HG02884 (cell line): ENCODE data around the gene ZC3H4.

Experiments
- ATAC-seq: cut with Tn5 transposase; IDR thresholded peaks from one replicate; pipeline ENCODE4 v1.9.1; 2021; ENCODE audit warnings: mild to moderate bottlenecking, moderate library complexity; ENCODE audit not compliant: unreplicated experiment

ZC3H4 gene

DNA sequence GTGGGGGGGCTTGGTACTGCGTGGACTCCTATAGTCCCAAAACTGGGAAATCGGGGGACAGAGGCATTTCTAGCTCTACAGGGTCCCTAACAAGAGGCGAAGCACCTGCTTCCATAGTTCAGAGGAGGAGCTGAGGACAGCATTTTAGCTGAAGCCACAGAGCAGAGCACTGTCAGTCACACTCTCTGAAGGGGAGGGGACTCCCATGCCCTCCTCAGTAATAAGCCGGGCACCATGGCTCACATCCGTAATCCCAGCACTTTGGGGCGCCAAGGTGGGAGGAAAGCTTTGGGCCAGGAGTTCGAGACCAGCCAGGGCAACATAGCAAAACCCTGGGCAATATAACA is 90.2 kb downstream of the ZC3H4 start:
- no peak for ATAC-seq

DNA sequence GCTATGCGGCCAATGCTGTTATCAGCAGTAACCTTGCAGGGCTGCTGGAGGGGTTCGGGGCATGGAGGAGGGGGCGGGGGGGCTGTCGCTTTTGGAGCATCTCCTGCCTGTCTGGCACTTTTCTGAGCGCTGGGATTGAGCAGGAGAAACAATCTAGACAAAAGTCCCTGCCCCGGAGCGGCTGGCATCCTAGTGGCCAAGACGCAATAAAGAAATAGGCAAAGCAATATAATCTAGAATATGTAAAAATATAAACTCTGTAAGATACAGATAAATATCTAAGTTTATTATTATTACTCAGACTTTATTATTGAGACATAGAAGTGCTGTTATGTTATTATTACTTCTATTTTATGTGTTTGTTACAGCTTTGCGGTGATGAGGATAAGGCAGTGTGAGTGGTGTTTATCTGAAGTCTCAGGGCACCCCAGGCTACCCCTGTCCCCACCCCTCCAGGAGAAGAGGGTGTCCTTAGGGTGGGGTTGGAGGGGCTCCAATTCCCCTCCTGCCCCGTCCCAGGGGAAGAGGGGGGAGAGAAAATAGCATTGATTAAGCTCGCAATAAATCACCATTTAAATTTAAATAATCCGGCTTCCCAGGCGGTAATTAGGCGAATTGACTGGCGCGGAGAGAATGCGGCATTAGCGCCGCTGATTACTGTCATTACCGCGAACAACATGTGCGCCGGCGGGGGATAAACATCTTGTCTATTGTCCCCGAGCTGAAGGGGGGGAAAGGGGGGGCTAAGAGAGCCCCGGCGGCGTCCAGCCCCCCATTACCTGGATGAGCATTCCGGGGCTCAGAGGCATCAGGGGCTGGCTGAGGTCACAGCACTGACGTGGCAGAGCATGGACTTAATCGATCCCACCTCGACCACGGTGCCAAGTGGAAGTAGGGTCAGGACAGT is 90.8 kb downstream of the ZC3H4 start:
- no peak for ATAC-seq

DNA sequence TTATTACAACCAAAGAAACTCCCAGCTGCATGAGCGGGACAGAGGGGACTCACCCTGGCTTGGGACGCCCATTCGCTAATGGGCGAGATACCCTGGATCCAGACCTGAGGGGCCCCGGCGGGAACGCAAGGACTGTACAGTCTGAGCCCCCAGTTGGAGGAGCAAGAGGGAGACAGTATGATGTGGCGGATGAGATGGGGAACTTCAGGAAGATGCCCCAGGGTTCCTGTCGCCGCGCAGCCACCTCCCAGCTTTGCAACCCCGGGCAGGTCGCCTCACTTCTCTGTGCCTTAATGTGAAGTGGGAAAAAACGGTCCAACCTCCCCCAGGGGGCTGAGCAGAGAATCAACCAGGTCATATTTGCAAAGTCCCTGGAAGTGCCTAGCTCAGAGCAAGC is 91.4 kb downstream of the ZC3H4 start:
- no peak for ATAC-seq

DNA sequence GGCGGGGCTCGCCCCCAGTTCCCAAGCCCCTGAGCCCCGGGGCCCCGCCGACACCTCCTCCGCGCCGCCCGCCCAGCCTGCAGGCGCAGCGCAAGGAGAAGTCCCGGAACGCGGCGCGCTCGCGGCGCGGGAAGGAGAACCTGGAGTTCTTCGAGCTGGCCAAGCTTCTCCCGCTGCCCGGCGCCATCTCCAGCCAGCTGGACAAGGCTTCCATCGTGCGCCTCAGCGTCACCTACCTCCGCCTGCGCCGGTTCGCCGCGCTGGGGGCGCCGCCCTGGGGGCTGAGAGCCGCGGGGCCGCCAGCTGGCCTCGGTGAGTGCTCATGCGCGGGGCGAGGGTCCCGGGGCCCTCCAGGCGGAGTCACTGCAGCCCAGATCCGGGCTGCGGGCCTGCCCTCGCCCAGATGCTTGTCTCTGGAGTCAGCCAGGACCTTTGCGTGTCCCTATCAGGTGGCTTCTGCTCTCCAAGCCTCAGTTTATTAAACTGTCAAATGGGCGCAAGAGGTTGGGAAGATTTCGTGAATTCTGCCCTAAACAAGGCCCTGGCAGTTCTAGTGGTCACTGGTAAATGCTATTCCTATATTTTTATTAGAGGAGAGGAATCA is 91.9 kb downstream of the ZC3H4 start:
- ATAC-seq, result no peak

DNA sequence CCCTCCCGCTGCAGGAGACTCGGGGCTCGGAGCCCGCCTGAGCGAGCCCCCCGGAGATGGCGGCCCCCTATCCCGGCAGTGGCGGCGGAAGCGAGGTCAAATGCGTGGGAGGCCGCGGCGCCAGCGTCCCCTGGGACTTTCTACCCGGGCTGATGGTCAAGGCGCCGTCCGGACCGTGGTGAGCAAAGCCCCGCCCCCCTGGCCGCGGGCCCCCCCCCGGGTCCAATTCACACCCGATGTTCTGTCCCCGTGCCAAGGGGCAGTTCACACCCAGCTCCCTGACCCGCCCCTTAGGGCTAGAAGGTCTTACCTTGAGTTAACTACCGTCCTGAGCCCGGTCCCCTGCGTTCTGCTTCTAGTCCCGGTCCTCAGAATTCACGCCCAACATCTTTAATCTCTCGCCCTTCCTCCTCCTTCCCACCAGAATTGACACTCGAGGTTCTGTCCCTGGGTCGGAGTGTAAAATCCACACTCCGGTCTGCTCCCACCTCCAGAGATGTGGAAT is 92.5 kb downstream of the ZC3H4 start:
- no peak for ATAC-seq

GRCh38 chr19:47020132-47020805 is 93.3 kb downstream of the ZC3H4 start:
- no peak for ATAC-seq

DNA sequence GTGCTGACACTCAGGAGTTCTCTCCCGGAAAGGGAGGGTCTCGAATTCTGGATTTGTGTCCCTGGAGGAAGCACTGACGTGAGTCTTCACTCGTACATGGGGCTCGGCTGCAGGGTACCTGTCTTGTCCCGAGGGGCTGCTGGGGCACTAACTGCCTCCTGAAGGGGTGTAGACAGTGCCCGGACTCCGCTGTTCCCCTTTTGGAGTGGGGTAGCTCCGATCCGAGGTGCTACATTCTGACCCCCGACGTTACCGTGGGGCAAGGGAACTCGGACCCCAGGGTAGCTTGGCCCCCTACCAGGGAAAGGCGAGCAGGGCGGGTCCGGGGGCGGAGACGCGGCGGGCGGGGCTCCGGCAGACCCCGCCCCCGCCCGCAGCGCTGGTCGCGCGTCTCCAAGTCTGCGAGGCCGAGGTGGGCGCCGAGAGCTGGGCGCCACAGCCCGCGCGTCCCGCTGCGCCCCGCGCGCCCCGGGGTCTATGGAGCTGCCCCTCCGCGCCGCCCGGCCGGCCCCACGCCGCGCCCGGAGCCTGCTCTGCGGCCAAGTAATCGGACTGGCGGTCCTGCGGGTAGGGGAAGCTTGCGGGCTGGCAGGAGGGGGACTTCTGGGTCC is 94.0 kb downstream of the ZC3H4 start, which contains the start of gene NPAS1:
Gene NPAS1, plus strand, starts transcription at position 407 of the 611 bp plus-strand sequence. CDS start 1,211 bp downstream, outside the sequence.
- no peak for ATAC-seq

- no peak for ATAC-seq
These were observed 94.7 kb downstream of the ZC3H4 start for GRCh38 chr19:47018923-47019322.
